Endothelial cell (in vitro differentiated cells): ENCODE results near the gene MAPKAPK3. TPM values are rescaled to one million over a fixed set of nuclear protein-coding genes. Genes with fewer than 3 reads are reported as not detected.

ENCODE experiments used
- DNase-seq: peaks from one replicate; pipeline ENCODE4 v3.0.0; 2021; ENCODE audit warnings: low spot score
- H3K27ac Mint-ChIP-seq: one replicate; pipeline ENCODE4 v1.8.0; 2021; ENCODE audit warnings: mixed read lengths, inconsistent platforms; ENCODE audit not compliant: unreplicated experiment
- H3K27me3 Mint-ChIP-seq: one replicate; pipeline ENCODE4 v1.8.0; 2021; ENCODE audit warnings: mild to moderate bottlenecking, moderate library complexity, mixed read lengths, inconsistent platforms; ENCODE audit not compliant: unreplicated experiment
- H3K36me3 Mint-ChIP-seq: one replicate; pipeline ENCODE4 v1.8.0; 2021; ENCODE audit warnings: mild to moderate bottlenecking, low read depth, mixed read lengths, inconsistent platforms; ENCODE audit not compliant: unreplicated experiment
- H3K4me1 Mint-ChIP-seq: one replicate; pipeline ENCODE4 v1.8.0; 2021; ENCODE audit warnings: mild to moderate bottlenecking, mixed read lengths, inconsistent platforms; ENCODE audit not compliant: unreplicated experiment
- H3K4me3 Mint-ChIP-seq: one replicate; pipeline ENCODE4 v1.8.0; 2021; ENCODE audit warnings: mild to moderate bottlenecking, mixed read lengths, inconsistent platforms; ENCODE audit not compliant: unreplicated experiment
- H3K9me3 Mint-ChIP-seq: one replicate; pipeline ENCODE4 v1.8.0; 2021; ENCODE audit warnings: mixed read lengths, inconsistent platforms; ENCODE audit not compliant: unreplicated experiment
- total RNA-seq: library from RNA; stranded (reverse); fragmentation: NEBNext Ultra II Directional; extraction: Animal tissue kit (Norgen Biotek cat#: 25700); gene quantifications from one replicate; pipeline ENCODE4 v1.2.1, GENCODE V29; 2021; ENCODE audit not compliant: unreplicated experiment
- TF ChIP-seq, protein P1 (sequence below): fragments of 200-600 bp; sonication (generic); IDR thresholded peaks from one replicate; pipeline ENCODE4 v1.5.0; 2021; ENCODE audit warnings: antibody characterized with exemption; ENCODE audit not compliant: unreplicated experiment

The MAPKAPK3 gene
- total RNA-seq, 1 donor from 2014 or later = 6.4 TPM

DNA sequence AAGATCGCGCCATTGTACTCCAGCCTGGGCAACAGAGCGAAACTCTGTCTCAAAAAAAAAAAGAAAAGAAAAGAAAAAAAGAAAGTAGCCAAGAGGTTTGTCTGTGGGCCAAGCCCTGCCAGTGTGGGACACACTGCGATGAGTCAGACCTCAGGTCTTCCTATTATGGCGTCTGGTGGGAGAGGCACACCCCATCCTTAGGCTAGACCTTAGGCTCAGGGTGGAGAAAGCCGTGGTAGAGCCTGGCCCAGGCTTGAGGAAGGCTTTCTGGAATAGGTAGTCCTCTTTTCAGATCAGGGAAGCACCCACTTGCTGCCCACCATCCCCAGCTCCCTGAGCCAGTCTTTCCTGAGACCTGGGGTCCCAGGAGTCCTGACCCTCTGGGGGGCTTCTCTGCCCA lies 41.6 kb upstream of the MAPKAPK3 start:
- DNase-seq = no peak
- Mint-ChIP-seq H3K4me1 (peaks cover 12% of the 10 kb centered on the region), H3K4me3 (no peak overlapping the region), H3K27ac (no peak overlapping the region), H3K36me3 (peaks cover 7% of the 10 kb centered on the region), H3K27me3 (peaks cover 8% of the 10 kb centered on the region), H3K9me3 (no peaks in the 10 kb centered on the region)
- TF ChIP-seq, protein P1, sequence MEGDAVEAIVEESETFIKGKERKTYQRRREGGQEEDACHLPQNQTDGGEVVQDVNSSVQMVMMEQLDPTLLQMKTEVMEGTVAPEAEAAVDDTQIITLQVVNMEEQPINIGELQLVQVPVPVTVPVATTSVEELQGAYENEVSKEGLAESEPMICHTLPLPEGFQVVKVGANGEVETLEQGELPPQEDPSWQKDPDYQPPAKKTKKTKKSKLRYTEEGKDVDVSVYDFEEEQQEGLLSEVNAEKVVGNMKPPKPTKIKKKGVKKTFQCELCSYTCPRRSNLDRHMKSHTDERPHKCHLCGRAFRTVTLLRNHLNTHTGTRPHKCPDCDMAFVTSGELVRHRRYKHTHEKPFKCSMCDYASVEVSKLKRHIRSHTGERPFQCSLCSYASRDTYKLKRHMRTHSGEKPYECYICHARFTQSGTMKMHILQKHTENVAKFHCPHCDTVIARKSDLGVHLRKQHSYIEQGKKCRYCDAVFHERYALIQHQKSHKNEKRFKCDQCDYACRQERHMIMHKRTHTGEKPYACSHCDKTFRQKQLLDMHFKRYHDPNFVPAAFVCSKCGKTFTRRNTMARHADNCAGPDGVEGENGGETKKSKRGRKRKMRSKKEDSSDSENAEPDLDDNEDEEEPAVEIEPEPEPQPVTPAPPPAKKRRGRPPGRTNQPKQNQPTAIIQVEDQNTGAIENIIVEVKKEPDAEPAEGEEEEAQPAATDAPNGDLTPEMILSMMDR = no peak

DNA sequence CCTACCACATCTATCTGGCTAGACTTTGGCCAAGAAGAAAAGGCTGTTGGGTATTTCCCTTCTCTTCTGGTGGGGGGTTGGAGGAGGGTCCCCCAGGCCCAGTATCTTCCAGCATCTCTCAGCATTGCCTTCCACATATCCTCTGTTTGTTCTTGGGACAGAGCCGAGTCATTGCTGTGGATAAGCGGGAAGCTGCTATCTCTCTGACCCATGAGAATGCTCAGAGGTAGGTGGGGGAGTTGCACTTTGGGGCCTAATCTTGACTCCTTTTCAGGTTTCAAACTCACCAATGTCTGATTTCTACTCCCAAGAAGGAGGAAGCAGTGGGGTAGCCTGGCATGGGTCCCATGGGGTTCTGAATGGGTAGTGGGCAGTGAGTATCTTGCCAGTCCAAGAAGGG lies 39.6 kb upstream of the MAPKAPK3 start:
- DNase-seq = no peak
- Mint-ChIP-seq H3K9me3 (no peaks in the 10 kb centered on the region), H3K36me3 (peaks cover 3% of the 10 kb centered on the region), H3K4me1 (no peaks in the 10 kb centered on the region), H3K4me3 (no peak overlapping the region), H3K27me3 (peaks cover 4% of the 10 kb centered on the region), H3K27ac (no peak overlapping the region)
- TF ChIP-seq, protein P1 = no peak

DNA sequence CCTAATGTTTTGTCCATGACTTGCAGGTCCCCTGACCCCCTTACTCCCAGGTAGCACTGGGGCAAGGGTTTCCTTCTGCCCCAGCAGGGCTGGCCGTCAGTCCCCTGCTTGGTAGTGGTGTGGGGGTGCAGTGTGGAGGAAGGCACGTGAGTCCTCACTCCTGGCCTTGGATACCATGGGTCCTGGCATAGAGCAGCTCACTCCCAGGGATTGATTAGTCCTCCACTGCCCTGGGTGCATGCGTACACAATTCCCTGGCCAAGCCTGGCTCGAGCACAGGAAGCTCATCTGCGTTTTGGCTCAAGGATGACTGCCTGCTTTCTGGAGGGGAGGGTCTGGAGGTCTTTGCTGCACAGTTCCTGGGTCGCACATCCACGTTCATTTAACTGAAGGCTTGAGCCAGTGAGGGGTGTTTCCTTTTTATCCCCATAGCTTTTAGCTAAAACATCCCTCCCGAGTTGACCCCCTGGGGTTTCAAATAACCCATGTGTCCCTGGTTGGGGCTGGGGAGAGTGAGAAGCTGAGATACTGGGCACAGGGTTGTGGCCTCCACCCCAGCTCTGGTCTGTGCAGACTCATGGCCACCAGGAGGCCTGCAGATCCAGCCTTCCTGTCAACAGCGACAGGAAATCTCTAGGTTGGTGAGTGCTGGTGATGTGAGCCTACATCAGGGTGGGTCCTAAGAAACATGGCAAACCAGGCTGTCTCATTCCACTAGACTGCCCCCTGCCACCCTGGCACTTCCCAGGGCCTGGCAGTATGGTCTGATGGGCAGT lies 36.1 kb upstream of the MAPKAPK3 start:
- no peak for DNase-seq
- TF ChIP-seq, protein P1 = peak; percentile 27
- peaks cover 6% of the 10 kb centered on the region for H3K27me3 Mint-ChIP-seq
- H3K36me3 Mint-ChIP-seq = peaks cover 10% of the 10 kb centered on the region
- H3K27ac Mint-ChIP-seq = no peak overlapping the region
- H3K4me3 Mint-ChIP-seq = no peak overlapping the region
- peaks cover 7% of the 10 kb centered on the region for H3K4me1 Mint-ChIP-seq
- H3K9me3 Mint-ChIP-seq = no peaks in the 10 kb centered on the region

DNA sequence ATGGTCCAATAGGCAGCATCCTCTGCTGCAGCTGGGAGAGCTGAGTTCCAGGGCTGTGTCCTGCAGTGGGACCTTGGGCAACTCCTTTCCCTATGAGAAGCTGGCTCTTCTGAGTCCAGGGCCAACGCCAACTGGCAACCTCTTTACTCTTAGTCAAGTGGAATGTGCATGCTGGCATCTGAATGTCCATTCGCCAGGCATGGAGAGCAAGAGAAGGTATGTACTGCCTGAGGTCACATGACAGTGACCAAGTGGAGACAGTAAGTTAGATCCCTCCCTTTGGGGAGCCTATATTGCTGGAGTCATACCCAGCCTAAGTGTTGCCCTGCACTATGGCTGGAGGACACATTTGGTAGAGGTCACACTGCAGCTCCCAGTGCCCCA lies 35.5 kb upstream of the MAPKAPK3 start:
- TF ChIP-seq, protein P1 = no peak
- no peak overlapping the region for H3K4me3 Mint-ChIP-seq
- no peak for DNase-seq
- H3K27ac Mint-ChIP-seq = no peak overlapping the region
- H3K36me3 Mint-ChIP-seq = peaks cover 10% of the 10 kb centered on the region
- H3K4me1 Mint-ChIP-seq = peaks cover 7% of the 10 kb centered on the region
- no peaks in the 10 kb centered on the region for H3K9me3 Mint-ChIP-seq
- peaks cover 6% of the 10 kb centered on the region for H3K27me3 Mint-ChIP-seq

DNA sequence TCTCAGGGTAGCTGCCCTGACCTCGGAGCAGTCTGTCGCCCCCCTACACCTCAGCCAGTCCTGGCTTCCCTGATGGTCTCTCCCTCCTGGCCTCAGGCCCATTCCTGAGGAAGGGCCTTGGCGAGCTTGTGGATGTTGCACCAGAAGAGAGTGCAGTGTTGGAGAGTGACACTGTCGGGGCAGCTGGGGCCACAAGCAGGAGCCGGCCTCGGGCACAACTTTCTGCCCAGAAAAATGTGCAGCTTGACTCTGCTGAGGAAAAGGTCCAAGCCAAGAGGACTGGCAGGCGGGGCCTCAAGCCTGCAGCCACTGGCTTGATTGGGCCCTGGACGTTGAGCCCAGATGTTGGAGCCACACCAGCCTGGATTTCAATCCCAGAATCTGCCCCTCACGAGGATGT lies 34.9 kb upstream of the MAPKAPK3 start:
- Mint-ChIP-seq H3K4me1 (peaks cover 7% of the 10 kb centered on the region), H3K9me3 (no peaks in the 10 kb centered on the region), H3K27ac (no peak overlapping the region), H3K4me3 (no peak overlapping the region), H3K27me3 (peaks cover 6% of the 10 kb centered on the region), H3K36me3 (peaks cover 10% of the 10 kb centered on the region)
- TF ChIP-seq, protein P1 = no peak
- DNase-seq = no peak
